ENCODE results near the gene LY6G5B.
A peak's percentile ranks its signal among the peaks of the same experiment; 100 is the strongest.

The LY6G5B gene

DNA sequence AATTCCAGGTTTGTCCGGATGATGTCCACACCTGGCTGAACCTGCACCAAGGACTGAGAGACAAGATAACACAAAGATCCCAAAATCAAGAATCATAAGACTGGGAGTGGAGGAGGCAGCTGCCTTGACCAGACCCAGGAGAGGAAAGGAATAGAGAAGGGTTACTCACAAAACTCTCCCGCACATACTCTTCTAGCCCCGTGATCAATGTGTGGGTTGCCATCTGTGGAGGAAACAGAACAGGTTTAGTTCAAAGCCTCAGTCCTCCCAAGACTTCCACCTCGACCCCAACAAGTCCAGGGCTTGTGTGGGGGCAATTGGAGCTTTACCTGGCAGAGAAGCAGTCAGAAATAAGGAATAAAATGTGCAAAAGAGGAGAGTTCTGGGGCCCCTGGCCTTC lies 28.4 kb upstream of the LY6G5B start:
- DNase-seq (ENCODE audit: low spot score), result no peak

DNA sequence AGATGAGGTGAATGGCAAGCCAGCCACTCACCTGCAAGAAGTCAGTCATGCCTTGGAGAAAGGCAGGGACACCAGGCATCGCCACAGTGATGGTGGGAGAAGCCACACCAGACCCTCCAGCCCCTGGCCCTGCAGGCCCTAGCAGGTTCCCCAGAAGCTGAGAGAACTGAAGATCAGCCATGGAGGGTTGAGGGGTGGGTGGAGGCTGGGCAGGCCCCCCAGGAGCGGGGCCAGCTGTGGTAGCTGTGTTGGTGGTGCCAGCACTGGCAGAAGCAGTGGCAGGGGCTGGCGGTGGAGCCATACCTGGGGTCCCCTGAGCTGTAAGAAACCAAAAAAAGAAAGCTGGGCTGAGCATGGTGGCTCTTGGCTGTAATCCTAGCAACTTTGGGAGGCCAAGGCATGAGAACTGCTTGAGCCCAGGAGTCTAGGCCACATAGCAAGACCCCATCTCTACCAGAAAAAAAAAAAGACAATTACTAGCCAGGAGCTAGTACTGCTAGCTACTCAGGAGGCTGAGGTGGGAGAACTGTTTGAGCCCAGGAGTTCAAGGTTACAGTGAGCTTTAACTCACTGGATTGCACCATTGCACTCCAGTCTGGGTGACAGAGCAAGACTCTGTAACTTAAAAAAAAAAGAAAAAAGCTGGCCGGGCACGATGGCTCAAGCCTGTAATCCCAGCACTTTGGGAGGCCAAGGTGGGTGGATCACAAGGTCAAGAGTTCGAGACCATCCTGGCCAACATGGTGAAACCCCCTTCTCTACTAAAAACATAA lies 26.8 kb upstream of the LY6G5B start:
- no peak for DNase-seq (ENCODE audit: low spot score)

DNA sequence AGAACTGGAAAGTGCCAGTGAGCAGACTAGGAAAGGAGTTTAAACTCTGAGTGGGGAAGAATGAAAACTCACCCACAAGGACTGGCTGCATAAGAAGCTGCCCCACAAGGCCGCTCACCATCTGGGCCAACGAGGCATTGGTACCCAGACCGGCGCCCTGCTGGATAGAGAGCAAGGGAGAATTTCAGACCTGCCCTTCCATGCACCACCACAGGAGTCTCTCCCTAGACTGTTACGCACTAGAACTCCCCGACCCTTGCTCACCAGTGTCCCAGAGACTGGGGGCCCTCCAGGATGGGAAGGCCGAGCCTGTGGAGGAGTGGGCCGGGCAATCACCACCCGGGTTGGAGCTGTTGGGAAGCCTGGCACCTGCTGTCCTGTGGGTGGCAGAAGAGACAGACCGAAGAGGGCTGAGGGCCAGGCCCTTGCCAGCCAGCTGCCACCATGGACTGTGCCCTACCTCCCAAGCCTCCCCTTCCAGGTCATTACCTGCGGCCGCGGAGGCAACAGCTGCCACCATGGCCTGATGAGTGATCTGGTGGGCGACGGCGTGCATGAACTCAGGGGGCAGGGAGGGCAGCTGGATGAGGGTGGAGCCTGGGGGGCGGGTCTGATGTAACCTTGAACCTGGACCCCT lies 25.8 kb upstream of the LY6G5B start:
- no peak for DNase-seq (ENCODE audit: low spot score)

DNA sequence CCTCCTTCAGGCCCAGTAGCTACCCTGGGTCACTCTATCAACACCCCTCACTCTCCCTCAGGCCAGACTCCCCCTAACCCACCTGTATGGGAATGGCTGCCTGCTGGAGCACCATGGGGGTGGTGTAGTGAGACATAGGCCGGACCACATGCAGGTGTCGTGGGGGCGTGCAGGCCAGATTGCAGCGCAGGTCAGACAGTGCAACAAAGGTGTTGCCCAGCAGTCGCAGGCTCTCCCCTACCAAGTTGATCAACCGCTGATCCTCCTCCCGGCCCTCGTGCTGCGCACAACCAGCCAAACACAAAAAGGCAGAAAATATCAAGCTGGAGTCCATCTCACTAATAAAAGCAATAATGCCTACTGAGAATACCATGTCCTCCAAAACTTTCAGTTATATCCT lies 24.5 kb upstream of the LY6G5B start:
- DNase-seq (ENCODE audit: low spot score), result no peak

DNA sequence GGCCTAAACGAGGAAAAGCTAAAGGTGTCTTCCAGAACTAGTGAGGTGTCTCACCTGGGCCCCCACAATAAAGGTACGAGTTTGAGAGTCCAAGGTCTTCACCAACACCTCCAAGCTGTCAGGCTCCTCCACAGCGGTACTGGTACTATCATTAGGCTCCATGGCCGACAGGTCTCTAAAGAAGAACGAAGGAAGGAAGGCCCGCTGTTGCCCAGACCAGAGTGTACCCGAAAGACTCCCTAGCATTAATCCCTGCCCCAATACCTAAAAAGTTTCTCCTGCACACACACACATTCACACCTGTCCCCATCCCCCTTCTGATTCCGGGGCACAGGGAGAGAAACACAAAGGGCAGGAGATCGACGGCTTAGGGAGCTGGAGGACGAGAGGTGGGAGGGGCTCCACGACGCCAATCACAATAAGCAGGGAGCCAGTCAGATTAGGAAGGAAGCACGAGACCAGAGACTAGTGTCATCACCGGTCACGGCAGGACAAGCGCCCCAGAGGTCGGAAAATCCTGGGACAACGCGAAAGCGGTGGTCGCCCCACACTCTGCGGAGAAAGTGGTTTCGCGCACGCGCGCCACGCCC lies 18.1 kb upstream of the LY6G5B start:
- peak; percentile 83 for DNase-seq (ENCODE audit: low spot score)

DNA sequence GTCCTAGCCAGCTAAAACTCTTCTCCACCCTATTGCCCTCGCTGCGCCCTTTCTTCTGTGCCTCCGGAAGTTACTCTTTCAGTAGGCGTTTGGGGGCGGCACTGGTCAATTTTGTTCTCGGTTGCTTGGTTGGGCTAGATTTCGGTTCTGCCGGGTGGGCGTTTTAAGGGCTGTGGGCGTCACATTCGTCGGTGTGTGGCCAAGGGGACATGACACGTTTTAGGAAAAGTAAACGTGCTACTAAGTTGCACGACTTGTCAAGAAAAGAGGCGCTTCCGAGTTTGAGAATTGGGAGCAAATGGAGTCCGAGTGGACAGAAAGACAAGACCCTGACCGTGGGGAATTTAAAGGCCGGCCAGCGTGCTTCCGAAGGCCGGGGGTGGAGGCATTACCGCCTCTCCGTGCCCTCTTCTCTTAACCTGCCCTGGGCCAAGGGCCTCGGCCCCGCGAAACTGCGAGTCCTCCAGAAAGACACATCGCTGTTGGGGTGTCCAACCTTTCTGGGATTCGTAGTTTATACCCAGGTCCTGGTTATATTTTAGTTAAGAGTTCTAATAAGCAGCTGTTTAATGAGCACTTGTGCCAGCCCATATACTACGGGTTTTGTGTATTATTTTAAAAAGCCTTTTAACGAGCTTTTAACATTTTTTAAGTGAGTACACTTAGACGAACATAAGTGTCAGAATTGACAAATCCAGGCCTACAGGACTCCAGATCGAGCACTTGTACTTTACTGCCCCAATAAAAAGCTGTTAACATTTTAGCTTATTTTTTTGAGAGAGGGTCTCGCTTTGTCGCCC lies 16.7 kb upstream of the LY6G5B start:
- peak; percentile 88 for DNase-seq (ENCODE audit: low spot score)

DNA sequence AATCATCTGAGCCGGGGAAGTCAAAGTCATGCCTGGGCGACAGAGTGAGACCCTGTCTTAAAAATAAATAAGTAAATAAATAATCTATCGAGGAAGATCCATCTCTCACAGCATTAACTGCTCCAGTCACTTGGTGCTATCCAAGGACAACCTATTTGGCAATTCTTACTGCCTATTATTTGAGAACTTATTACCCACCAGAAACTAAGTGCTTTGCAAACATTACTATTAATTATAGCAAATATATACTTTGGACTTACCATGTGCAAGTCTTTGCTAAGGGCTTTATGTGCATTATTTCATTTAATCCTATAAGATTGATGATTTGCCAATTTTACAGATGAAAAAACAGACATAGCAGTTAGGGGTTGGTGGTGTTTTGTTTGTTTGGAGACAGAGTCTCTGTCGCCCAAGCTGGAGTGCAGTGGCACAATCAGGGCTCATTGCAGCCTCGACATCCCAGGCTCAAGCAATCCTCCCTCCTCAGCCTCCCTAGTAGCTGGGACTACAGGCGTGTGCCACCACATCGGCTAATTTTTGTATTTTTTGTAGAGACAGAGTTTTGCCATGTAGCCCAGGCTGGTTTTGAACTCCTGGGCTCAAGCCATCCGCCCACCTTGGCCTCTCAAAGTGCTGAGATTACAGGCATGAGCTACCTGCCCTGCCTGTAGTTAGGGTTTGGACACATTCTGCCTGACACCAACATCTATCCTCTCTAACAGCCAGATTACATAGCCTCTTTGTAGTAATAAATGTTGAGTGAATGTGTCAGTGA lies 15.0 kb upstream of the LY6G5B start:
- DNase-seq (ENCODE audit: low spot score), result no peak

DNA sequence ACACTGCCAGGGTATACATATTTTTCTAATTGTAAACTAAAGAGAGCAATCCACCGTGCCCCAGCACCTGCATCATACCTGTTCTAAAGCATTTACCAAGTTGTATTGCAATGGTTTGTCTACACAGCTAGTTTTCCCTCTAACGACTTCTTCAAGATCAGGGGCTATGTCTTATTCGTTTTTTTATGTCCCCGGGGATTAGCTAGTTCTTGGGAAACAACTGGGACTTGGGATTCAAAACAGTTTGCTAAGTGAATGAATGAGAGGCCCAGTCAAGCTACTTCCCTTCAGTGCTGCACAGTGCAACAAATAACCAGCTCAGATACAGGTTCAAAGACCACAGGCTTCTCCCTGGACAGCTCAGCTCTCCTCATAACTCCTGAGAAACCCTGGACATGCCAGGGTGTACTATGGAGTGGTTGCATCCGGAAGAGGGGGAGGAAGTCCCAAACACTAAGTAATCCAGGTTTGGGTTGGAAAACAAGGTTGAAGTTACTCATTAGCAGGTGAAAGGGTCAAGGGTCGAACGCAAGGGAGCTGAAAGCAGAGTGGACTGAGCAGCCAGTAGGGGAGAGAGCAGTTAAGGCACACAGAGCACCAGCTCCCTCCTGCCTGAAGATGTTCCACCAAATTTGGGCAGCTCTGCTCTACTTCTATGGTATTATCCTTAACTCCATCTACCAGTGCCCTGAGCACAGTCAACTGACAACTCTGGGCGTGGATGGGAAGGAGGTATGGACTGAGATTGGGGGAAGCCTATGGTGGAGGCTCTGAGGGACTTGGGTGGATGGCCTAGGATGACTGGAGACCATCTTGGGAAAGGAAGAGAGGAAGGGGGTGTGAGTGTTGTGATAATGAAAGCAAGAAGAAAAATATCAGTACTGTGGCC lies 14.2 kb upstream of the LY6G5B start, which contains the start of gene APOM:
TSS of gene APOM (plus strand) at position 546 of the 889 bp plus-strand sequence. CDS start at position 619, 73 bp downstream.
- DNase-seq (ENCODE audit: low spot score), result no peak

DNA sequence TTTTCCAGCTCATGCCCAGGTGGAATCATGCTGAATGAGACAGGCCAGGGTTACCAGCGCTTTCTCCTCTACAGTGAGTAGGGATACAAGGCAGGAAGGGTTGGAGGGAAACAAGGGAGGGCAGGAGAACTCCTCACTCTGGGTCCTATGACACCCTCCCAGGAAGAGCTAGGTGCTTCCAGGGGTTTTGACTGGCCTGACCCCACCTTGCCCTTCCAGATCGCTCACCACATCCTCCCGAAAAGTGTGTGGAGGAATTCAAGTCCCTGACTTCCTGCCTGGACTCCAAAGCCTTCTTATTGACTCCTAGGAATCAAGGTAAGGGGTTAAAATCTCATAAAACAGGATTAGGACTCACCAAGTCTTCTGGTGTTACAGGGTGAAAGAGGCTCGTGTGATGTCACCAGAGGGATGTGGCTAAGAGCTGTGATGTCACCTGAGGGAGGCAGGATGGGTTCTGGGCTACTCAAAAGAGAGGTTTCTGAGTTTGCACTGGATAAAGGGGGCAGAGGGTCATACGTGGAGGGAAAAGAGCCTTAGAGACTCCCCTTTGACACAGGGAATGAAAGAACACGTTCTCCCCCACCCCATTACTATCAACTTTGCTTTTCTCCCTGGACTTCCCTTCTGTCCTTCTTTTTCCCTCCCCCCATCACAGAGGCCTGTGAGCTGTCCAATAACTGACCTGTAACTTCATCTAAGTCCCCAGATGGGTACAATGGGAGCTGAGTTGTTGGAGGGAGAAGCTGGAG lies 12.2 kb upstream of the LY6G5B start:
- DNase-seq (ENCODE audit: low spot score), result no peak

DNA sequence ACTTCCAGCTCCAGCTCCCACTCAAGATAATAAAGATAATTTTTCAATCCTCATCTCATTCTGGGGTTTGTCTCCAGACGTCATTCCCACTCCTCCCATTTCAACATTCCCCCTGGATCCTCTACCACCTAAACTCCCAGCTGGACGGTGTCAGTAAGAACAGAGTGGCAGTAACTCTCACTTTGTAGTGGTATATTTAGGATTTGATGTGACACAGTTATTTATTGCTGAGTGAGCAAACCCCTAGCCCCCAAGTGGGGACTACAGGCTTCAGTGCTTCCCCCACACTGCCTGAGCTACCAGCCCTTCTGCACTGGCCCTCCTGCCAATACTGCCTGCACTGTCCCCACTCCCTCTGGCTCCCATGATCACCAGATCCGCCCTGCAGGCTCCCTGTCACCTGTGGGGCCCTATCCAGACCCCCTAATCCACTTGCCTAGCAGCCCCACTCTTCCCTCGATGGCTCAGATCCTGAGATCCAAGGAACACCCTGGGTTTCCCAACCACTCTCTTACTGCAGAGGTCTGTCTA lies 11.6 kb upstream of the LY6G5B start:
- no peak for DNase-seq (ENCODE audit: low spot score)

DNA sequence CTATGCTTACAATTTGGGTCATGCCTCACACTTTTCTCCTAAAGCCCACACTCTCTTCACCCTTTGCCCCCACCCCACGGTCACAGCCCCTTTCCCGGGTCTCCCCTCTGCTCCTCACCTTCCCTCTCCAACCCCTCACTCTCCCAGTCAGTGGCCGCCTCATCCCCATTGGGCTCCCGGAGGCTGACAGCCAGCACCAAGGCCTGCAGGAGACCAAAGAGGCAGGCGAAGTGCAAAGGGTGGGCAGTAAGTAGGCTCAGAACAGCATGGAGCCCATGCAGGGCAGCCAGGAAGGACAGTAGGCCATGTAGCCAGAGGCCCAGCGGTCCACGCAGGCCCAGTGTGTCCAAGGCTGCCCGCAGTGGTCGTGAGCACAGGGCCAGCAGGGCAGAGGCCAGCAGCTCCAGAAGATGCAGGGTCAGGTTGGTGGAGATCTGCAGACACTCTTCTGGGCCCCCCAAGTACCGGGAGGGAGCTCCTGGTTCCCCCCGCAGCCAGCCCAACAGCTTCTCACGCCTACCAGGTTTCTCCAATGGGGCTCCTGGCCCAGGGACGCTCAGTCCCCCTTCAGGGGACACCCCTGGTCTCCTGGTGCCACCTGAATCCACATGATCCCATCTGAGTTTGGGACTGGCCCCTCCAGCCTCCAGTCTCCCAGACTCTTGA lies 10.7 kb upstream of the LY6G5B start:
- no peak for DNase-seq (ENCODE audit: low spot score)

DNA sequence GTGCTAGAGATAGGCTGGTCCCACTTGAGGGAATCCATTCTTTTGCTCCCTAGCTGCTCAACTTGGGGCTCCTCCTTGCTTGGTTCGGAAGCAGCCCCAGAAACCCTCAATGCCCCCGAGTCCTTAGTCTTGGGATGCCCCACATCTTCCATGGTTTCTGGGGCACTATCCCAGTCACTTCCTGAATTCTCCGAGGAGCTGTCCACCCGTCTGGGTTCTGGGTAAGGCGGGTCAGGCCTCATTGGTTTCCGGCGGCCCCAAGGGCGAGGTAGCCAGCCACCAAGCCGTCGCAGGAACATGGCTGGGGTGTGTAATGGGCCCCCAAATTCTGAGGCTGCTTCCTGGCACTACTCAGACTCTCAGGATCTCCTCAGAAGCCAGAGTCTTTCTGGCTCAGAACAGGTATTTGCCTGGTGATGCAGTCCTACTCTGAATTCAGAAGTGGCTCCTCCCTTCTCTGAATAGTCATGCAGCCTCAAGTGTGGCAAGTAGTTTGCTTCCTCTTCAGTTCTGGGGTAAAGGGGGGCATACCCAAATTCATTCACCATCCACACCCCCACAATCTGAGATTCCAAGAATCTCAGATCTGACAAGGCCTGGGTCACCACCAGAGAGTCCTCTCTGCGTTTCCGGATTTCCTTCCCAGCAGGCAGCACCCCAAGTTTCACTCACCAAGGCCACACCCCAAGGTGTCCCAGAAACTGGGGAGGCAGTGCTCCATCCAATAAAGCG lies 10.0 kb upstream of the LY6G5B start:
- no peak for DNase-seq (ENCODE audit: low spot score)

DNA sequence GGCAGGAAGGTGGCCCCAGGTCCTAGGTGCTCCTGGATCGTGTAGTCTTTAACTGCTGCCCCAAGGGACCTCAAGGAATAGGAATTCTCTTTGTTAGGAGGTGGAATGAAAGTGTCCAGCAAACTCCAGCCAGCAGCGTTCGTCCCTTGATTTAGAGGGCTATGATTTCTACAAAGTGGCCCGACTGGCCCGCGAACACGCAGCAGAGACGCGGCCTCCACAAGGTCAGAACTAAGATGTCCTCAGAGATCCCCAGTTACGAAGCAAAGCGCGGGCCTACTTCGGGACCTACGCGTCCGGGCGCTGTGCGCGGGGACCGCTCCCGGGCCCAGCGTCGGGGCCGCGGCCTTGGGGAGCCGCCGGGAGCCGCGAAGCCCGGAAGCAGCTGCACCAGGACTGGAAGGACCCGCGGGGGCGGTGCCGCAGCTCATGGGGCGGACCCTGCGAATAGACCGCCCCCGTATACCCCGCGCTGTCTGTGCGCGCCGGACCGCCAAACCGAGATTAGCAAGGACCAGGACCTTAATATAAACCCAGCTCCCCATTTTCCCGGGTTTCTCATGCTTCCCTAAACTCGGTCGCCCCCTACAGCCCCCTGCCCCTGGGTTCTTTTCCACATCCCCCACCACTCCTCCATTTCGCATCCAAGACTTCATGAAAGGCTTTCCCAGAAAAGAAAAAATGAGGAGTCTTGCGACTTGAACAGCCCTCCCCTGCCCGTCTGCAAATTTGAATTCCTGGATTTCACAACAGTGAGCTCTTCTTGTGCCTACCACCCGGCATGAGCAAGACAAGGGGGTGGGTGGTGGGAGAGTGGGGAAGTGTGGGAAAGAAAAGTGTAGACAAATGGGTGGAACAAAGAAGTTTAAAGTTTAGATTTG lies 9.2 kb upstream of the LY6G5B start, which contains the start of gene C6orf47:
TSS of gene C6orf47 (minus strand) at position 398 of the 881 bp plus-strand sequence. CDS start 831 bp downstream, outside the sequence.
- peak; percentile 92 for DNase-seq (ENCODE audit: low spot score)

DNA sequence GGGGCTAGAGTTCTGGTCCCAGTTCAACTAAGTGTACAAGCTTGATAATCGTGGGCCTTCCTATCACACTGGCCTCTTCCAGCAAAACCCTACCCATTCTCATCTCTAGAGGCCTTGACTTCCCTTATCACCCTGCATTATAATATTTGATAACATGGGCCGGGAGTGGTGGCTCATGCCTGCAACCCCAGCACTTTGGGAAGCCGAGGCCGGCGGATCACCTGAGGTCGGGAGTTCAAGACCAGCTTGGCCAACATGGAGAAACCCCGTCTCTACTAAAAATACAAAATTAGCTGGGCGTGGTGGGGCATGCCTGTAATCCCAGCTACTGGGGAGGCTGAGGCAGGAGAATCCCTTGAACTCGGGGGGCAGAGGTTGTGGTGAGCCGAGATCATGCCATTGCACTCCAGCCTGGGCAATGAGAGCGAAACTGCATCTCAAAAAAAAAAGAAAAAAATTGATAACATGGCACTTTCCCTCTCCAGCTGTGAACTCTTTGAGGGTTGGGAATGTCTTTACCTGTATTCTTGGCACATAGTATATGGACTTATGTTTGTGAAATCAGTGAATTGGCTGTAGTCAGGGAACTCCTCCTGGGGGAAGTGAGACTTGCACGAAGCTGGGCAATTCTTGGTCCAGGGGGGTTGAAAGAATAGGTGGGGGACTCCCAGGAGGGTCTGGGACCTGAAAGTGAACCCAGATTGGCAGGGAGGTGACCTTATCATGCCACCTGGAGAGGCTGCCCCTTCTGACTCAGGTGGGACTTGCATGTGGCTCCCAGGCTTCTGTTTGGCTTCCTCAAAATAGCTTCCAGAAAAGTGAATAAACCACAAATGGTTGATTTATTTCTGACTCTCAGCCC lies 8.3 kb upstream of the LY6G5B start:
- no peak for DNase-seq (ENCODE audit: low spot score)

DNA sequence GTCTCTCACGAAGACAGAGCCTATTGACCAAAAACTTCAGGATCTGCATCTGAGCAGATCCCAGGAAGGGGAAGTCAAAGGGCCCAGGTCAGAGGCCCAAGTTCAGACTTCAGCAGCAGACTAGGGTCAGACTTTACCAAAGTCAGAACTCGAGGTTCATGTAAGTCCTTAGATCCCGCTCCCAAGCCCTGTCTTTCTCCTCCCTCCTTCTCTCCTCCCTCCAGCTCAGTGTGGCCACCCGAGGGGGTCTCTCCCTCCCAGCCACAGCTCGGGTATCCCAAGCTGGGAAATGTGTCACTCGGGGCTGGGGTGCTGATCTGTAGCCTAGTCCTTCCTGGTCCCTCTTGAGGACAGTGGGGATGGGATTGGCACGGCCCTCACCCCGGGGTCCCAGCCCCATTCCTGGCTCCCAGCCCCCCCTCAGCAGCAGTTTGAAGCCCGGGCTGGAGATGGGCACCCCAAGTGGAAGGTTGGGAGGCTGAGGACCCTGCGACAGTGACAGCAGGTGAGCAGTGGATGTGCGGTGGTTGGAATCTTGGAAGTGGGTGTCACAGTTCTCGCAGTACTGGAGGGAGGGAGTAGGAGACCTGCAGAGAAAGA lies 7.6 kb upstream of the LY6G5B start:
- DNase-seq (ENCODE audit: low spot score), result no peak

Measured in iPS-NIHi11 (cell line).